RCC 7860 (cell line): Measurements from ENCODE around the gene PRRG4.
"Not testable (repeated sequence)": the region's sequence is repeated elsewhere in the genome, so short reads cannot be mapped to it uniquely, and the experiment has no call there.

Experiments used
- DNase-seq: peaks from one replicate; pipeline ENCODE4 v3.0.0-alpha.2; 2015; ENCODE audit warnings: low spot score
- FAIRE-seq: peaks from 2 replicates; lab custom pipeline; 2012; peaks lifted over from hg19 to GRCh38; lab: Jason Lieb, UNC

Gene PRRG4

GRCh38 chr11:32830413-32830738 is 649 bp downstream of the PRRG4 start:
- FAIRE-seq (no peak), DNase-seq (no peak)

- FAIRE-seq (no peak), DNase-seq (no peak)
Observed at GRCh38 chr11:32830796-32831195, 1.1 kb downstream of the PRRG4 start.

- FAIRE-seq (no peak), DNase-seq (no peak)
Observed at GRCh38 chr11:32831221-32831620, 1.5 kb downstream of the PRRG4 start.

GRCh38 chr11:32833921-32834320 is 4.2 kb downstream of the PRRG4 start:
- no peak for FAIRE-seq
- DNase-seq: no peak

- peak; percentile 63 for FAIRE-seq
- DNase-seq: no peak
Observed at GRCh38 chr11:32836946-32837345, 7.2 kb downstream of the PRRG4 start.

- no peak for DNase-seq
Observed at GRCh38 chr11:32838505-32839274, 9.0 kb downstream of the PRRG4 start.

GRCh38 chr11:32839308-32839707 is 9.6 kb downstream of the PRRG4 start:
- no peak for DNase-seq

More at GRCh38 chr11:32838505-32839274, 9.0 kb downstream of the PRRG4 start:
- FAIRE-seq: no peak

GRCh38 chr11:32840587-32840986 is 10.9 kb downstream of the PRRG4 start:
- FAIRE-seq (peak; percentile 73), DNase-seq (no peak)

More at GRCh38 chr11:32839308-32839707, 9.6 kb downstream of the PRRG4 start:
- FAIRE-seq: no peak

- FAIRE-seq: no peak
- no peak for DNase-seq
Observed at GRCh38 chr11:32843544-32843943, 13.8 kb downstream of the PRRG4 start.

- DNase-seq (no peak), FAIRE-seq (no peak)
Observed at GRCh38 chr11:32847511-32847910, 17.8 kb downstream of the PRRG4 start.

GRCh38 chr11:32849761-32850160 is 20.0 kb downstream of the PRRG4 start:
- DNase-seq (no peak), FAIRE-seq (no peak)

GRCh38 chr11:32851251-32851650 is 21.5 kb downstream of the PRRG4 start:
- FAIRE-seq (no peak), DNase-seq (no peak)

GRCh38 chr11:32852207-32852606 is 22.5 kb downstream of the PRRG4 start:
- FAIRE-seq (no peak), DNase-seq (no peak)

GRCh38 chr11:32855601-32856000 is 25.9 kb downstream of the PRRG4 start:
- no peak for DNase-seq
- FAIRE-seq: no peak

GRCh38 chr11:32858731-32859130 is 29.0 kb downstream of the PRRG4 start:
- FAIRE-seq (no peak), DNase-seq (no peak)

GRCh38 chr11:32861850-32862577 is 32.3 kb downstream of the PRRG4 start:
- DNase-seq (no peak), FAIRE-seq (no peak)

- DNase-seq (no peak), FAIRE-seq (no peak)
Observed at GRCh38 chr11:32864555-32864954, 34.8 kb downstream of the PRRG4 start.

- not testable (repeated sequence) for FAIRE-seq
Observed at GRCh38 chr11:32868752-32869151, 39.0 kb downstream of the PRRG4 start.

GRCh38 chr11:32870676-32871075 is 40.9 kb downstream of the PRRG4 start:
- FAIRE-seq (no peak), DNase-seq (no peak)

More at GRCh38 chr11:32868752-32869151, 39.0 kb downstream of the PRRG4 start:
- DNase-seq: not testable (repeated sequence)

- no peak for DNase-seq
- FAIRE-seq: no peak
Observed at GRCh38 chr11:32874132-32874531, 44.4 kb downstream of the PRRG4 start.

- DNase-seq (no peak), FAIRE-seq (no peak)
Observed at GRCh38 chr11:32881286-32881685, 51.6 kb downstream of the PRRG4 start.

- FAIRE-seq (no peak), DNase-seq (no peak)
Observed at GRCh38 chr11:32883421-32883820, 53.7 kb downstream of the PRRG4 start.
